22Rv1 (cell line): ENCODE measurements around the gene TMEM170A.

Experiments
- CTCF ChIP-seq: fragments of 450-650 bp; IDR thresholded peaks from 2 replicates; pipeline ENCODE4 v1.5.1; 2017; ENCODE audit warnings: mild to moderate bottlenecking
- ZFX ChIP-seq: fragments of 450-650 bp; IDR thresholded peaks from 2 replicates; pipeline ENCODE4 v1.6.1; 2017; ENCODE audit warnings: antibody characterized with exemption, borderline replicate concordance

- TF ChIP-seq ZFX (no peak), CTCF (no peak)
Observed at GRCh38 chr16:75416904-75417565, 47.5 kb downstream of the TMEM170A start.
